Left lung (tissue), 10 donors: ENCODE measurements around the gene PGA3. TPM values are rescaled to one million over a fixed set of nuclear protein-coding genes. Genes with fewer than 3 reads are reported as not detected.
A peak's percentile ranks its signal among the peaks of the same experiment; 100 is the strongest.

Source experiments
- ATAC-seq: fragments of 200-7000 bp; cut with Tn5 transposase; one replicate; pipeline ENCODE4 v1.9.1; 2020; ENCODE audit warnings: moderate library complexity
- DNase-seq, 4 donors: peaks; one replicate each; pipeline ENCODE4 v3.0.0-alpha.2; 2013 to 2020
- H3K27ac ChIP-seq, 2 donors: fragments of 200-600 bp; sonication (generic) in 1 of 2; one replicate each; pipeline versions ENCODE4 v1.5.0 to v1.8.0; 2020 to 2021
- H3K27me3 ChIP-seq, 2 donors: fragments of 200-600 bp; sonication (generic) in 1 of 2; one replicate each; pipeline versions ENCODE4 v1.5.0 to v1.8.0; 2020 to 2021
- H3K36me3 ChIP-seq, 2 donors: fragments of 200-600 bp; sonication (generic) in 1 of 2; one replicate each; pipeline versions ENCODE4 v1.5.0 to v1.8.0; 2020 to 2021
- H3K4me1 ChIP-seq, 2 donors: fragments of 200-600 bp; one replicate each; pipeline ENCODE4 v1.8.0; 2021
- H3K4me3 ChIP-seq, 2 donors: fragments of 200-600 bp; sonication (generic) in 1 of 2; one replicate each; pipeline versions ENCODE4 v1.5.0 to v1.8.0; 2020 to 2021; ENCODE audit warnings: mild to moderate bottlenecking in 1 of 2
- H3K9me3 ChIP-seq, 2 donors: fragments of 200-600 bp; sonication (generic) in 1 of 2; one replicate each; pipeline versions ENCODE4 v1.5.0 to v1.8.0; 2020 to 2021
- CTCF ChIP-seq, 2 donors: fragments of 200-600 bp; sonication (generic) in 1 of 2; IDR thresholded peaks; one replicate each; pipeline versions ENCODE4 v1.5.0 to v1.8.0; 2021; ENCODE audit warnings: antibody characterized with exemption in 2 of 2
- intact Hi-C, 2 donors: fragments of 100-400 bp; cut with DNase I; formaldehyde crosslinking; loops; one replicate each; pipeline versions ENCODE4 v1.11.2 to v1.14.2; 2022
- polyA plus RNA-seq, 6 donors: library from polyadenylated mRNA; unstranded; fragments of 120-200 nt; gene quantifications; one replicate each; pipeline ENCODE4 v1.2.1, GENCODE V29; 2013; ENCODE audit not compliant: insufficient read length in 6 of 6
- total RNA-seq, 2 donors: library from RNA; stranded (reverse); fragmentation: NEBNext Ultra II Directional; extraction: Animal tissue kit (Norgen Biotek cat#: 25700); gene quantifications; one replicate each; pipeline ENCODE4 v1.2.1, GENCODE V29; 2021
- donor health status: DM: no; HTN: yes; CAD: no.
- donor health status: DM: no; HTN: no; CAD: no.

The PGA3 gene
- total and polyA plus RNA-seq, 8 donors, result 0.11 to 0.45 (median 0.28) TPM; not detected in 2

GRCh38 chr11:61193596-61193995, 9.7 kb upstream of the PGA3 start:
- peaks cover 0 to 65% of the 10 kb centered on the region in 2 donors for H3K27me3 ChIP-seq
- peaks cover 0 to 3% of the 10 kb centered on the region in 2 donors for H3K9me3 ChIP-seq
- no peak overlapping the region for H3K27ac ChIP-seq
- H3K4me1 ChIP-seq, result no peaks in the 10 kb centered on the region
- DNase-seq (no peak), ATAC-seq (no peak)
- H3K36me3 ChIP-seq, result no peaks in the 10 kb centered on the region
- no peak overlapping the region for H3K4me3 ChIP-seq
- intact Hi-C loops, result no loop called here
- TF ChIP-seq CTCF (IDR thresholded peaks at IDR 0.05), result no peak

GRCh38 chr11:61194169-61194671, 9.1 kb upstream of the PGA3 start:
- H3K27ac ChIP-seq, result no peak overlapping the region
- DNase-seq (peak in 1 of 4 donors; percentile 73), ATAC-seq (no peak)
- H3K4me1 ChIP-seq, result no peaks in the 10 kb centered on the region
- peaks cover 0 to 6% of the 10 kb centered on the region in 2 donors for H3K9me3 ChIP-seq
- intact Hi-C loops, result no loop called here
- no peak overlapping the region for H3K4me3 ChIP-seq
- TF ChIP-seq CTCF (IDR thresholded peaks at IDR 0.05), result no peak
- H3K27me3 ChIP-seq, result peaks cover 0 to 59% of the 10 kb centered on the region in 2 donors
- no peaks in the 10 kb centered on the region for H3K36me3 ChIP-seq

GRCh38 chr11:61194981-61195695, 8.2 kb upstream of the PGA3 start:
- H3K27ac ChIP-seq, result no peak overlapping the region
- no peak overlapping the region for H3K4me3 ChIP-seq
- ATAC-seq (no peak), DNase-seq (peak in 1 of 4 donors; percentile 19)
- peaks cover 0 to 51% of the 10 kb centered on the region in 2 donors for H3K27me3 ChIP-seq
- no peaks in the 10 kb centered on the region for H3K4me1 ChIP-seq
- intact Hi-C loops, result no loop called here
- no peak for TF ChIP-seq CTCF (IDR thresholded peaks at IDR 0.05)
- no peaks in the 10 kb centered on the region for H3K36me3 ChIP-seq
- H3K9me3 ChIP-seq, result peaks cover 0 to 6% of the 10 kb centered on the region in 2 donors

GRCh38 chr11:61195719-61196118, 7.6 kb upstream of the PGA3 start:
- Histone ChIP-seq H3K27me3 (peaks cover 0 to 49% of the 10 kb centered on the region in 2 donors), H3K36me3 (no peaks in the 10 kb centered on the region), H3K27ac (no peak overlapping the region), H3K4me3 (no peak overlapping the region), H3K9me3 (peaks cover 0 to 6% of the 10 kb centered on the region in 2 donors), H3K4me1 (no peaks in the 10 kb centered on the region)
- DNase-seq, result peak in 1 of 4 donors; percentile 44
- intact Hi-C loops, result no loop called here
- no peak for ATAC-seq
- TF ChIP-seq CTCF (IDR thresholded peaks at IDR 0.05), result no peak

GRCh38 chr11:61198361-61198760, 5.0 kb upstream of the PGA3 start:
- DNase-seq (peak in 1 of 4 donors; percentile 16), ATAC-seq (no peak)
- Histone ChIP-seq H3K27me3 (peaks cover 0 to 38% of the 10 kb centered on the region in 2 donors), H3K4me3 (no peak overlapping the region), H3K9me3 (peaks cover 0 to 6% of the 10 kb centered on the region in 2 donors), H3K4me1 (no peaks in the 10 kb centered on the region), H3K27ac (no peak overlapping the region), H3K36me3 (no peaks in the 10 kb centered on the region)
- TF ChIP-seq CTCF (IDR thresholded peaks at IDR 0.05), result no peak
- intact Hi-C loops, result no loop called here
